Measurements from ENCODE around the gene SCAP. TPM values are rescaled to one million over a fixed set of nuclear protein-coding genes. Genes with fewer than 3 reads are reported as not detected.

Gene SCAP
- total and polyA plus RNA-seq, 2 of the 4 experiments (the other 2 are of a cell fraction): 25.3 to 34.6 TPM

DNA sequence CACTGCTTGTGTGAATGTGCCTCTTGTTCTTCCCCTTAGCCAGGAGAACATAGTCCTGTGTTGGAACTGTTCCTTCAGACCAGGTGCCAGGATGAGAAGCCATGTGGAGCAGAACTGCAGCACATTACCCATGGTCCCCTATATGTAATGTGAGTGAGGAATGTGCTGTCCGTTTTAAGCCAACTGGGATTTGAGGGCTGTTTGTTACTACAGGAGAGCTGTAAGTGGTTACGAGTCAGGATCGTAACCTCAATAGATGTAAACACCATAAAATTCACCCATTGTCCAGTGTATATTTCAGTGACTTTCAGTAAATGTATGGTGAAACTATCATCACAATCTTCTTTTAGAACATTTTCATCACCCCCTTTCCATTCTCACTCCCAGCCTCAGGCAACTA lies 10.1 kb upstream of the SCAP start:
- WGBS, 2 experiments (ENCODE audit: extremely low coverage in 2 of 2, insufficient read length in 1 of 2): no CpG with 5 or more reads among the region's 3 CpGs

More for the DNA sequence above, 10.1 kb upstream of the SCAP start:
- Histone ChIP-seq H2BK20ac (ENCODE audit: low read depth, low read length) (no peak overlapping the region), H3K36me3 (ENCODE audit: control insufficient read depth, insufficient read depth, low read length) (0 out of 2 replicates have a peak, but pooled peaks cover 1% of the 10 kb centered on the region), H2AFZ (replicated peaks; ENCODE audit: low read length, poor library complexity) (no peak overlapping the region), H3K27ac (ENCODE audit: insufficient read depth, low read length) (no peak overlapping the region), H2AK9ac (replicated peaks; ENCODE audit: low read depth, low read length, poor library complexity) (peak overlapping the region; percentile 50), H3K4me1 (ENCODE audit: control insufficient read depth, insufficient read depth, low read length) (0 out of 2 replicates have a peak, but pooled peaks cover 1% of the 10 kb centered on the region), H3K9me1 (ENCODE audit: insufficient read depth, low read length) (peaks cover 9% of the 10 kb centered on the region), H3K56ac (ENCODE audit: extremely low read depth, insufficient read depth, low read length) (no peak overlapping the region), H2BK120ac (ENCODE audit: low read depth, low read length) (no peak overlapping the region), H3K4me3 (ENCODE audit: insufficient read depth, low read depth, low read length) (no peak overlapping the region), H4K5ac (ENCODE audit: low read depth, low read length) (no peak overlapping the region), H3K9me3 (ENCODE audit: control insufficient read depth, insufficient read depth, low read length) (no peaks in the 10 kb centered on the region), H3K23ac (ENCODE audit: low read depth, low read length) (no peak overlapping the region), H3K18ac (ENCODE audit: low read depth, low read length) (no peak overlapping the region), H4K8ac (ENCODE audit: low read depth in 2 of 2, low read length in 2 of 2) (no peak overlapping the region), H3K4me2 (ENCODE audit: low read depth, low read length) (no peak overlapping the region), H2AK5ac (ENCODE audit: low read depth, low read length) (peak overlapping the region; percentile 33; the same call in 1 of the 2 replicates), H3K14ac (replicated peaks; ENCODE audit: low read depth, low read length) (0 out of 2 replicates have a peak overlapping the region, but pooled peaks have one; percentile 68), H2BK5ac (ENCODE audit: low read depth, low read length, poor library complexity, severe bottlenecking) (no peak overlapping the region), H3K79me1 (ENCODE audit: low read depth in 1 of 2, low read length in 2 of 2) (0 out of 4 replicates have a peak, but pooled peaks cover 0 to 3% of the 10 kb centered on the region in 2 experiments), H4K91ac (ENCODE audit: insufficient read depth, low read depth, low read length) (no peak overlapping the region), H3K4ac (ENCODE audit: low read depth, low read length) (no peak overlapping the region), H2BK15ac (ENCODE audit: low read depth, low read length) (no peak overlapping the region), H3K27me3 (ENCODE audit: control insufficient read depth, insufficient read depth, low read length) (no peaks in the 10 kb centered on the region), H3K9ac (ENCODE audit: low read depth, low read length) (no peak overlapping the region), H4K20me1 (ENCODE audit: insufficient read depth, low read length) (no peaks in the 10 kb centered on the region)
- no TSS peak for BruUV-seq (replicated peaks)
- ChIA-PET POLR2A (ENCODE audit: unreplicated experiment) (no interaction called here), CTCF (interaction anchor here (1.1 kb wide), 1 partner anchor 20 kb away, joined by 5 read pairs; no protein-coding TSS in a partner anchor)
- no peak for TF ChIP-seq MAFK (IDR thresholded peaks at IDR 0.05; ENCODE audit: low read depth, low read length)
- TF ChIP-seq RAD21 (IDR thresholded peaks at IDR 0.05; ENCODE audit: low read length): no peak
- TF ChIP-seq MAZ (IDR thresholded peaks at IDR 0.05; ENCODE audit: borderline replicate concordance, low read depth, low read length): no peak
- TF ChIP-seq, protein P1, sequence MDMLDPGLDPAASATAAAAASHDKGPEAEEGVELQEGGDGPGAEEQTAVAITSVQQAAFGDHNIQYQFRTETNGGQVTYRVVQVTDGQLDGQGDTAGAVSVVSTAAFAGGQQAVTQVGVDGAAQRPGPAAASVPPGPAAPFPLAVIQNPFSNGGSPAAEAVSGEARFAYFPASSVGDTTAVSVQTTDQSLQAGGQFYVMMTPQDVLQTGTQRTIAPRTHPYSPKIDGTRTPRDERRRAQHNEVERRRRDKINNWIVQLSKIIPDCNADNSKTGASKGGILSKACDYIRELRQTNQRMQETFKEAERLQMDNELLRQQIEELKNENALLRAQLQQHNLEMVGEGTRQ (IDR thresholded peaks at IDR 0.05; ENCODE audit: low read depth, low read length): no peak
- DNase-seq: peak; percentile 66
- peak; percentile 67 for ATAC-seq (ENCODE audit: low read depth)
- in situ Hi-C loops (cut with MboI; ENCODE audit: low sequenced_read_pairs) (no loop called here), dilution Hi-C loops (cut with HindIII; ENCODE audit: low sequenced_read_pairs, unreplicated experiment) (no loop called here), intact Hi-C loops (cut with micrococcal nuclease) (no loop called here)

Measured in IMR-90 (cell line).